ENCODE results near the gene DIP2C.
"Not testable (repeated sequence)": the region's sequence is repeated elsewhere in the genome, so short reads cannot be mapped to it uniquely, and the experiment has no call there.

The DIP2C gene

GRCh38 chr10:695396-695795 is 5.9 kb upstream of the DIP2C start:
- no peak for DNase-seq (ENCODE audit: low read depth, low spot score)

- DNase-seq (ENCODE audit: low read depth, low spot score), result no peak
Measured at GRCh38 chr10:693506-693905, 4.0 kb upstream of the DIP2C start.

GRCh38 chr10:692682-693351 is 3.3 kb upstream of the DIP2C start:
- DNase-seq (ENCODE audit: low read depth, low spot score), result no peak

GRCh38 chr10:691216-691615 is 1.7 kb upstream of the DIP2C start:
- no peak for DNase-seq (ENCODE audit: low read depth, low spot score)

GRCh38 chr10:690372-691161 is 1.1 kb upstream of the DIP2C start:
- no peak for DNase-seq (ENCODE audit: low read depth, low spot score)

GRCh38 chr10:689121-689451 is 382 bp downstream of the DIP2C start:
- no peak for DNase-seq (ENCODE audit: low read depth, low spot score)

- peak; percentile 61 for DNase-seq (ENCODE audit: low read depth, low spot score)
Measured at GRCh38 chr10:688312-689120, 952 bp downstream of the DIP2C start.

- no peak for DNase-seq (ENCODE audit: low read depth, low spot score)
Measured at GRCh38 chr10:687583-688311, 1.7 kb downstream of the DIP2C start.

- no peak for DNase-seq (ENCODE audit: low read depth, low spot score)
Measured at GRCh38 chr10:686155-686931, 3.1 kb downstream of the DIP2C start.

GRCh38 chr10:685613-686012 is 3.9 kb downstream of the DIP2C start:
- DNase-seq (ENCODE audit: low read depth, low spot score), result no peak

GRCh38 chr10:683448-684071 is 5.9 kb downstream of the DIP2C start:
- no peak for DNase-seq (ENCODE audit: low read depth, low spot score)

- DNase-seq (ENCODE audit: low read depth, low spot score), result no peak
Measured at GRCh38 chr10:682931-683447, 6.5 kb downstream of the DIP2C start.

GRCh38 chr10:681670-682318 is 7.7 kb downstream of the DIP2C start:
- no peak for DNase-seq (ENCODE audit: low read depth, low spot score)

- DNase-seq (ENCODE audit: low read depth, low spot score), result no peak
Measured at GRCh38 chr10:680745-681144, 8.7 kb downstream of the DIP2C start.

GRCh38 chr10:680146-680545 is 9.3 kb downstream of the DIP2C start:
- DNase-seq (ENCODE audit: low read depth, low spot score), result no peak

GRCh38 chr10:679556-679955 is 9.9 kb downstream of the DIP2C start:
- no peak for DNase-seq (ENCODE audit: low read depth, low spot score)

- DNase-seq (ENCODE audit: low read depth, low spot score), result not testable (repeated sequence)
Measured at GRCh38 chr10:678662-679005, 10.8 kb downstream of the DIP2C start.

GRCh38 chr10:677750-678661 is 11.5 kb downstream of the DIP2C start:
- no peak for DNase-seq (ENCODE audit: low read depth, low spot score)

GRCh38 chr10:677038-677437 is 12.4 kb downstream of the DIP2C start:
- DNase-seq (ENCODE audit: low read depth, low spot score), result no peak

All from ELF-1 (cell line).